ENCODE data around the gene CSAG3.
"Not testable (repeated sequence)": the region's sequence is repeated elsewhere in the genome, so short reads cannot be mapped to it uniquely, and the experiment has no call there.

The CSAG3 gene

DNA sequence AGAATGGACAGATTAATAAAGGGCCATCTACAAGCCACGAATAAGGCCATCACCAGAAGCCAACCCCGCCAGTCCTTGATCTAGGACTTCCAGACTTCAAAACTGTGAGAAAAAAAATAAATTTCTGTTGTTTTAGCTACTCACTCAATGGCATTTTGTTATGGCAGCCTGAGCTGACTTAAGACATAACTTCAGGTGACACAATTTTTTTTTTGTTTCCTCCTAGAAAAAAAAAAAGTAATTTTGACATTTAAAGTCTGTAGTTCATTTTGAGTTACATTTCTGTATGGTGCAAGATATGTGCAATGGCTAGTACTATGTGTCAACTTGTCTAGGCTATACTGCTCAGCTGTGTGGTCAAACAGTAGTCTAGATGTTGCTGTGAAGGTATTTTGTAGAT, at the start of gene CSAG3:
CSAG3 (plus strand) TSS at position 301 of the 400 bp plus-strand sequence.
- H3K9me3 ChIP-seq; H3K4me3 ChIP-seq; DNase-seq (ENCODE audit: low spot score in 2 of 2); H3K27me3 ChIP-seq (ENCODE audit: low read depth); H3K36me3 ChIP-seq (replicated peaks); in situ Hi-C loops (cut with MboI; ENCODE audit: low sequenced_read_pairs); H3K4me1 ChIP-seq: not testable (repeated sequence)

DNA sequence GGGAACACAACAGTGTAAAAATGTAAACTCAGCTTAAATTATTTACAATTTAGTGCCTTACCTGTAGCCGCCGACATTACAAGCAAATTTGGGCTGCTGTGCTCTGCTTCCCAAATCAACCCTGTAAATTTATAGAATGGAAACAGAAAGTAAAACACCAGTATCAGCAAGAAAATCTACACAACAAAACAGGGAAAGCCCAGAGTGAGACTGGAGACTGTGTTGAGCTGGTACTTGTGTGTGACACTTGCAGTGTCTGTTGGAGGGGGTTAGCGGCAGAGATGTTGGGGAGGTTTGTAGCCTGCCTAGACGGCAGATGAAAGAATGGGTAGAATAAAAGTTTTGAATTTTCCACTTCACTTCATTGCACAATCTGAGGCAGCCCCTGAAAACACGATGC, 45.8 kb upstream of the CSAG3 start:
- in situ Hi-C loops (cut with MboI; ENCODE audit: low sequenced_read_pairs); H3K27me3 ChIP-seq (ENCODE audit: low read depth); H3K9me3 ChIP-seq; H3K36me3 ChIP-seq (replicated peaks); H3K4me1 ChIP-seq; H3K4me3 ChIP-seq; DNase-seq (ENCODE audit: low spot score in 2 of 2): not testable (repeated sequence)

DNA sequence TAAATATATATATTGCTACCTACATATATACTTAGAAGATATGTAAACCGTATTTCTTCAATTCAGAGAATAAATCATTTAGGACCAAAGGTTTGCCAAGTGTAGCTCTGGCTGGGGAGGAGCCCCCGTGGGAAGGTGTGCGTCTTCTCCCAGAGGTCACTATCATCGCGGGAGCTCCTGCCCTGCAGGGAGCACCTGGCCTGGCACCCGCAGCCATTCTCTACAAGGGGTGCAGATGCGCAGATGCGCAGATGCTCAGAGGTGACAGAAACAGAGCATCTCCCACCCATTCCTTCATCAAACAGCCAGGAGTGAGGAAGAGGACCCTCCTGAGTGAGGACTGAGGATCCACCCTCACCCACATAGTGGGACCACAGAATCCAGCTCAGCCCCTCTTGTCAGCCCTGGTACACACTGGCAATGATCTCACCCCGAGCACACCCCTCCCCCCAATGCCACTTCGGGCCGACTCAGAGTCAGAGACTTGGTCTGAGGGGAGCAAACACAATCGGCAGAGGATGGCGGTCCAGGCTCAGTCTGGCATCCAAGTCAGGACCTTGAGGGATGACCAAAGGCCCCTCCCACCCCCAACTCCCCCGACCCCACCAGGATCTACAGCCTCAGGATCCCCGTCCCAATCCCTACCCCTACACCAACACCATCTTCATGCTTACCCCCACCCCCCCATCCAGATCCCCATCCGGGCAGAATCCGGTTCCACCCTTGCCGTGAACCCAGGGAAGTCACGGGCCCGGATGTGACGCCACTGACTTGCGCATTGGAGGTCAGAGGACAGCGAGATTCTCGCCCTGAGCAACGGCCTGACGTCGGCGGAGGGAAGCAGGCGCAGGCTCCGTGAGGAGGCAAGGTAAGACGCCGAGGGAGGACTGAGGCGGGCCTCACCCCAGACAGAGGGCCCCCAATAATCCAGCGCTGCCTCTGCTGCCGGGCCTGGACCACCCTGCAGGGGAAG, 44.9 kb upstream of the CSAG3 start, which contains the start of gene MAGEA2B:
MAGEA2B (plus strand) TSS at position 814 of the 973 bp plus-strand sequence. CDS start 2,479 bp downstream, outside the sequence.
- H3K4me1 ChIP-seq; H3K4me3 ChIP-seq; H3K27me3 ChIP-seq (ENCODE audit: low read depth); H3K36me3 ChIP-seq (replicated peaks); H3K9me3 ChIP-seq; in situ Hi-C loops (cut with MboI; ENCODE audit: low sequenced_read_pairs); DNase-seq (ENCODE audit: low spot score in 2 of 2): not testable (repeated sequence)

DNA sequence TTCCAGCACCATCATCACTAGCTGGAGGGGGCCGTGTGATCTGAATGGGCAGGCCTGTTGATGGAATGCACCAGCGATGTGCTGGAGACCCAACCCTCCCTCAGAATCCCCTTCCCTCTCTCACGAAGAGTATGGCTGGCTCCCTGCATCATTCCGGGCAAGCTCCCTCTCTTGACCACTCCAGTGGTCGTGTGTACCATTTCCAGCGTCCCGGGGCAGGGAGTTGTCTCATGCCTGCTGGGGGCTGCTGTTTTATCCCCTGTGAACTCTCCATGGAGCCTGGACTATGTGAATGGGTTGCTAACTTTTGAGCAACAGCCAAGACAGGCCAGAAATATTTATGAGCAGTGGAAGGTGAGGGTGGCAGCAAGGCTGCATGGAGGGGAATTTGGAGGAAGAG, 33.6 kb upstream of the CSAG3 start:
- no peak overlapping the region for H3K4me3 ChIP-seq
- in situ Hi-C loops (cut with MboI; ENCODE audit: low sequenced_read_pairs): no loop called here
- H3K4me1 ChIP-seq: no peaks in the 10 kb centered on the region
- no peaks in the 10 kb centered on the region for H3K36me3 ChIP-seq (replicated peaks)
- no peaks in the 10 kb centered on the region for H3K9me3 ChIP-seq
- no peak for DNase-seq (ENCODE audit: low spot score in 2 of 2)
- no peaks in the 10 kb centered on the region for H3K27me3 ChIP-seq (ENCODE audit: low read depth)

DNA sequence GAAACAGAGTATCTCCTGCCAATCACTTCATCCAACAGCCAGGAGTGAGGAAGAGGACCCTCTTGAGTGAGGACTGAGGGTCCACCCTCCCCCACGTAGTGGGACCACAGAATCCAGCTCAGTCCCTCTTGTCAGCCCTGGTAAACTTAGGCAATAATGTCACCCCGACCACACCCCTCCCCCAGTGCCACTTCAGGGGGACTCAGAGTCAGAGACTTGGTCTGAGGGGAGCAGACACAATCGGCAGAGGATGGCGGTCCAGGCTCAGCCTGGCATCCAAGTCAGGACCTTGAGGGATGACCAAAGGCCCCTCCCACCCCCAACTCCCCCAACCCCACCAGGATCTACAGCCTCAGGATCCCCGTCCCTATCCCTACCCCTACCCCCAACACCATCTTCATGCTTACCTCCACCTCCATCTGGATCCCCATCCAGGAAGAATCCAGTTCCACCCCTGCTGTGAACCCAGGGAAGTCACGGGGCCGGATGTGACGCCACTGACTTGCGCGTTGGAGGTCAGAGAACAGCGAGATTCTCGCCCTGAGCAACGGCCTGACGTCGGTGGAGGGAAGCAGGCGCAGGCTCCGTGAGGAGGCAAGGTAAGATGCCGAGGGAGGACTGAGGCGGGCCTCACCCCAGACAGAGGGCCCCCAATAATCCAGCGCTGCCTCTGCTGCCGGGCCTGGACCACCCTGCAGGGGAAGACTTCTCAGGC, 25.6 kb upstream of the CSAG3 start, which contains the start of the genes CSAG1 and MAGEA12:
CSAG1 (minus strand) TSS at position 461 of the 715 bp plus-strand sequence. CDS start 1,261 bp downstream, outside the sequence.
MAGEA12 (plus strand) TSS at position 497 of the 715 bp plus-strand sequence. CDS start 2,405 bp downstream, outside the sequence.
- in situ Hi-C loops (cut with MboI; ENCODE audit: low sequenced_read_pairs): no loop called here
- Histone ChIP-seq H3K4me3 (no peak within 1 kb of the TSS), H3K9me3 (no peaks in the 10 kb centered on the region), H3K4me1 (no peaks in the 10 kb centered on the region), H3K36me3 (replicated peaks) (no peaks in the 10 kb centered on the region), H3K27me3 (ENCODE audit: low read depth) (no peaks in the 10 kb centered on the region; the same call in 1 of the 2 replicates)
- DNase-seq (ENCODE audit: low spot score in 2 of 2): no peak

DNA sequence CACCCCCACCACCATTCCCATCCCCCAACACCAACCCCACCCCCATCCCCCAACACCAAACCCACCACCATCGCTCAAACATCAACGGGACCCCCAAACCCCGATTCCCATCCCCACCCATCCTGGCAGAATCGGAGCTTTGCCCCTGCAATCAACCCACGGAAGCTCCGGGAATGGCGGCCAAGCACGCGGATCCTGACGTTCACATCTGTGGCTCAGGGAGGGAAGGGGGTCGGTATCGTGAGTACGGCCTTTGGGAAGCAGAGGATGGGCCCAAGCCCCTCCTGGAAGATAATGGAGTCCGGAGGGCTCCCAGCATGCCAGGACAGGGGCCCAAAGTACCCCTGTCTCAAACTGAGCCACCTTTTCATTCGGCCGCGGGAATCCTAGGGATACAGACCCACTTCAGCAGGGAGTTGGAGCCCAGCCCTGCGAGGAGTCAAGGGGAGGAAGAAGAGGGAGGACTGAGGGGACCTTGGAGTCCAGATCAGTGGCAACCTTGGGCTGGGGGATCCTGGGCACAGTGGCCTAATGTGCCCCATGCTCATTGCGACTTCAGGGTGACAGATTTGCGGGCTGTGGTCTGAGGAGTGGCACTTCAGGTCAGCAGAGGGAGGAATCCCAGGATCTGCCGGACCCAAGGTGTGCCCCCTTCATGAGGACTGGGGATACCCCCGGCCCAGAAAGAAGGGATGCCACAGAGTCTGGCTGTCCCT, 24.7 kb upstream of the CSAG3 start:
- in situ Hi-C loops (cut with MboI; ENCODE audit: low sequenced_read_pairs); H3K9me3 ChIP-seq; H3K4me3 ChIP-seq; H3K27me3 ChIP-seq (ENCODE audit: low read depth); H3K36me3 ChIP-seq (replicated peaks); DNase-seq (ENCODE audit: low spot score in 2 of 2); H3K4me1 ChIP-seq: not testable (repeated sequence)

DNA sequence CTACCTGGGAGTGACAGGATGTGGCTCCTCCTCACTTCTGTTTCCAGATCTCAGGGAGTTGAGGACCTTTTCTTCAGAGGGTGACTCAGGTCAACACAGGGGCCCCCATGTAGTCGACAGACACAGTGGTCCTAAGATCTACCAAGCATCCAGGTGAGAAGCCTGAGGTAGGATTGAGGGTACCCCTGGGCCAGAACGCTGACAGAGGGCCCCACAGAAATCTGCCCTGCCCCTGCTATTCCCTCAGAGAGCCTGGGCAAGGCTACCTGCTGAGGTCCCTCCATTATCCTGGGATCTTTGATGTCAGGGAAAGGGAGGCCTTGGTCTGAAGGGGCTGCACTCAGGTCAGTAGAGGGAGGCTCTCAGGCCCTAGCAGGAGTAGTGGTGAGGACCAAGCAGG, 23.9 kb upstream of the CSAG3 start:
- H3K9me3 ChIP-seq: no peaks in the 10 kb centered on the region
- no peaks in the 10 kb centered on the region for H3K4me1 ChIP-seq
- no peaks in the 10 kb centered on the region; the same call in 1 of the 2 replicates for H3K27me3 ChIP-seq (ENCODE audit: low read depth)
- H3K36me3 ChIP-seq (replicated peaks): no peaks in the 10 kb centered on the region
- H3K4me3 ChIP-seq: no peak overlapping the region
- in situ Hi-C loops (cut with MboI; ENCODE audit: low sequenced_read_pairs): no loop called here
- DNase-seq (ENCODE audit: low spot score in 2 of 2): no peak

DNA sequence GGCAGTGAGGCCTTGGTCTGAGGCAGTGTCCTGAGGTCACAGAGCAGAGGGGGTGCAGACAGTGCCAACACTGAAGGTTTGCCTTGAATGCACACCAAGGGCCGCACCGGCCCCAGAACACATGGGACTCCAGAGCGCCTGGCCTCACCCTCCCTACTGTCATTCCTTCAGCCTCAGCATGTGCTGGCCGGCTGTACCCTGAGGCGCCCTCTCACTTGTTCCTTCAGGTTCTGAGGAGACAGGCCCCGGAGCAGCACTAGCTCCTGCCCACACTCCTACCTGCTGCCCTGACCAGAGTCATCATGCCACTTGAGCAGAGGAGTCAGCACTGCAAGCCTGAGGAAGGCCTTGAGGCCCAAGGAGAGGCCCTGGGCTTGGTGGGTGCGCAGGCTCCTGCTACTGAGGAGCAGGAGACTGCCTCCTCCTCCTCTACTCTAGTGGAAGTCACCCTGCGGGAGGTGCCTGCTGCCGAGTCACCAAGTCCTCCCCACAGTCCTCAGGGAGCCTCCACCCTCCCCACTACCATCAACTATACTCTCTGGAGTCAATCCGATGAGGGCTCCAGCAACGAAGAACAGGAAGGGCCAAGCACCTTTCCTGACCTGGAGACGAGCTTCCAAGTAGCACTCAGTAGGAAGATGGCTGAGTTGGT, 23.0 kb upstream of the CSAG3 start:
- no peaks in the 10 kb centered on the region for H3K27me3 ChIP-seq (ENCODE audit: low read depth)
- no peaks in the 10 kb centered on the region for H3K4me1 ChIP-seq
- H3K9me3 ChIP-seq: no peaks in the 10 kb centered on the region
- in situ Hi-C loops (cut with MboI; ENCODE audit: low sequenced_read_pairs): no loop called here
- no peak overlapping the region for H3K4me3 ChIP-seq
- no peaks in the 10 kb centered on the region for H3K36me3 ChIP-seq (replicated peaks)
- DNase-seq (ENCODE audit: low spot score in 2 of 2): no peak

DNA sequence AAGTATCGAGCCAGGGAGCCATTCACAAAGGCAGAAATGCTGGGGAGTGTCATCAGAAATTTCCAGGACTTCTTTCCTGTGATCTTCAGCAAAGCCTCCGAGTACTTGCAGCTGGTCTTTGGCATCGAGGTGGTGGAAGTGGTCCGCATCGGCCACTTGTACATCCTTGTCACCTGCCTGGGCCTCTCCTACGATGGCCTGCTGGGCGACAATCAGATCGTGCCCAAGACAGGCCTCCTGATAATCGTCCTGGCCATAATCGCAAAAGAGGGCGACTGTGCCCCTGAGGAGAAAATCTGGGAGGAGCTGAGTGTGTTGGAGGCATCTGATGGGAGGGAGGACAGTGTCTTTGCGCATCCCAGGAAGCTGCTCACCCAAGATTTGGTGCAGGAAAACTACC, 22.5 kb upstream of the CSAG3 start:
- not testable (repeated sequence) for H3K27me3 ChIP-seq (ENCODE audit: low read depth); DNase-seq (ENCODE audit: low spot score in 2 of 2)

DNA sequence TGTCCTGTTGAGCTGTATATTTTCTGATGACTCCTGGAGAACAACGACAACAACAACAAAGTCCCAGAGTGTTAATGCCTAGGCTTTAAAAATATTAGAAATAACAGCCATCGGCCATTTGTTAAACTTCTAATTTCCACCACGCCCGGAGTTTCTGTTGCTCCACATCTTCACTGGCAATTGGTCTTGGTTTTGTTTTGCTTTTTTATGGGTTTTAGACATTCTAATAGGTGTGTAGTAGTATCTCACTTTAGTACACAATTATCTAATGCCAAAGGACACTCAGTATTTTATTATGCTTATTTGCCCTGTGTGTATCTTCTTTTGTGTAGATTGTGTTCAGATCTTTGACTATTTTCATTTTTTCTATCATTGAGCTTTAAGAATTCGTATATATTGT, 20.5 kb upstream of the CSAG3 start:
- Histone ChIP-seq H3K4me3 (no peak overlapping the region), H3K36me3 (replicated peaks) (no peaks in the 10 kb centered on the region), H3K4me1 (no peaks in the 10 kb centered on the region), H3K9me3 (no peaks in the 10 kb centered on the region), H3K27me3 (ENCODE audit: low read depth) (no peaks in the 10 kb centered on the region)
- in situ Hi-C loops (cut with MboI; ENCODE audit: low sequenced_read_pairs): no loop called here
- DNase-seq (ENCODE audit: low spot score in 2 of 2): no peak

More for the DNA sequence above, 22.5 kb upstream of the CSAG3 start:
- H3K4me3 ChIP-seq; H3K9me3 ChIP-seq; H3K36me3 ChIP-seq (replicated peaks); in situ Hi-C loops (cut with MboI; ENCODE audit: low sequenced_read_pairs); H3K4me1 ChIP-seq: not testable (repeated sequence)

DNA sequence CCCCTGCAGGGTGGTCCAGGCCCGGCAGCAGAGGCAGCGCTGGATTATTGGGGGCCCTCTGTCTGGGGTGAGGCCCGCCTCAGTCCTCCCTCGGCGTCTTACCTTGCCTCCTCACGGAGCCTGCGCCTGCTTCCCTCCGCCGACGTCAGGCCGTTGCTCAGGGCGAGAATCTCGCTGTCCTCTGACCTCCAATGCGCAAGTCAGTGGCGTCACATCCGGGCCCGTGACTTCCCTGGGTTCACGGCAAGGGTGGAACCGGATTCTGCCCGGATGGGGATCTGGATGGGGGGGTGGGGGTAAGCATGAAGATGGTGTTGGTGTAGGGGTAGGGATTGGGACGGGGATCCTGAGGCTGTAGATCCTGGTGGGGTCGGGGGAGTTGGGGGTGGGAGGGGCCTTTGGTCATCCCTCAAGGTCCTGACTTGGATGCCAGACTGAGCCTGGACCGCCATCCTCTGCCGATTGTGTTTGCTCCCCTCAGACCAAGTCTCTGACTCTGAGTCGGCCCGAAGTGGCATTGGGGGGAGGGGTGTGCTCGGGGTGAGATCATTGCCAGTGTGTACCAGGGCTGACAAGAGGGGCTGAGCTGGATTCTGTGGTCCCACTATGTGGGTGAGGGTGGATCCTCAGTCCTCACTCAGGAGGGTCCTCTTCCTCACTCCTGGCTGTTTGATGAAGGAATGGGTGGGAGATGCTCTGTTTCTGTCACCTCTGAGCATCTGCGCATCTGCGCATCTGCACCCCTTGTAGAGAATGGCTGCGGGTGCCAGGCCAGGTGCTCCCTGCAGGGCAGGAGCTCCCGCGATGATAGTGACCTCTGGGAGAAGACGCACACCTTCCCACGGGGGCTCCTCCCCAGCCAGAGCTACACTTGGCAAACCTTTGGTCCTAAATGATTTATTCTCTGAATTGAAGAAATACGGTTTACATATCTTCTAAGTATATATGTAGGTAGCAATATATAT, 5.0 kb upstream of the CSAG3 start, which contains the start of gene MAGEA2:
MAGEA2 (minus strand) TSS at position 157 of the 965 bp plus-strand sequence. CDS start 2,479 bp downstream, outside the sequence.
- in situ Hi-C loops (cut with MboI; ENCODE audit: low sequenced_read_pairs); H3K27me3 ChIP-seq (ENCODE audit: low read depth); H3K36me3 ChIP-seq (replicated peaks); H3K4me3 ChIP-seq; H3K9me3 ChIP-seq; H3K4me1 ChIP-seq; DNase-seq (ENCODE audit: low spot score in 2 of 2): not testable (repeated sequence)

DNA sequence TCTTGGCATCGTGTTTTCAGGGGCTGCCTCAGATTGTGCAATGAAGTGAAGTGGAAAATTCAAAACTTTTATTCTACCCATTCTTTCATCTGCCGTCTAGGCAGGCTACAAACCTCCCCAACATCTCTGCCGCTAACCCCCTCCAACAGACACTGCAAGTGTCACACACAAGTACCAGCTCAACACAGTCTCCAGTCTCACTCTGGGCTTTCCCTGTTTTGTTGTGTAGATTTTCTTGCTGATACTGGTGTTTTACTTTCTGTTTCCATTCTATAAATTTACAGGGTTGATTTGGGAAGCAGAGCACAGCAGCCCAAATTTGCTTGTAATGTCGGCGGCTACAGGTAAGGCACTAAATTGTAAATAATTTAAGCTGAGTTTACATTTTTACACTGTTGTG, 4.1 kb upstream of the CSAG3 start:
- H3K27me3 ChIP-seq (ENCODE audit: low read depth); H3K4me3 ChIP-seq; H3K9me3 ChIP-seq; in situ Hi-C loops (cut with MboI; ENCODE audit: low sequenced_read_pairs); DNase-seq (ENCODE audit: low spot score in 2 of 2); H3K4me1 ChIP-seq; H3K36me3 ChIP-seq (replicated peaks): not testable (repeated sequence)

Data from HAP-1 (cell line).